Raji (cell line): ENCODE results near the gene FAM219B.

Experiments used
- POLR2A ChIP-seq: IDR thresholded peaks from 2 replicates; pipeline ENCODE4 v1.6.1; 2011; ENCODE audit warnings: low read depth, low read length, control low read depth; ENCODE audit not compliant: insufficient read depth

The FAM219B gene, protein sequence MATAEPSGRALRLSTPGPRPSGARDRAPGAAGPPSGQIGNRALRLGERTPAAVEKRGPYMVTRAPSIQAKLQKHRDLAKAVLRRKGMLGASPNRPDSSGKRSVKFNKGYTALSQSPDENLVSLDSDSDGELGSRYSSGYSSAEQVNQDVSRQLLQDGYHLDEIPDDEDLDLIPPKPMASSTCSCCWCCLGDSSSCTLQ

DNA sequence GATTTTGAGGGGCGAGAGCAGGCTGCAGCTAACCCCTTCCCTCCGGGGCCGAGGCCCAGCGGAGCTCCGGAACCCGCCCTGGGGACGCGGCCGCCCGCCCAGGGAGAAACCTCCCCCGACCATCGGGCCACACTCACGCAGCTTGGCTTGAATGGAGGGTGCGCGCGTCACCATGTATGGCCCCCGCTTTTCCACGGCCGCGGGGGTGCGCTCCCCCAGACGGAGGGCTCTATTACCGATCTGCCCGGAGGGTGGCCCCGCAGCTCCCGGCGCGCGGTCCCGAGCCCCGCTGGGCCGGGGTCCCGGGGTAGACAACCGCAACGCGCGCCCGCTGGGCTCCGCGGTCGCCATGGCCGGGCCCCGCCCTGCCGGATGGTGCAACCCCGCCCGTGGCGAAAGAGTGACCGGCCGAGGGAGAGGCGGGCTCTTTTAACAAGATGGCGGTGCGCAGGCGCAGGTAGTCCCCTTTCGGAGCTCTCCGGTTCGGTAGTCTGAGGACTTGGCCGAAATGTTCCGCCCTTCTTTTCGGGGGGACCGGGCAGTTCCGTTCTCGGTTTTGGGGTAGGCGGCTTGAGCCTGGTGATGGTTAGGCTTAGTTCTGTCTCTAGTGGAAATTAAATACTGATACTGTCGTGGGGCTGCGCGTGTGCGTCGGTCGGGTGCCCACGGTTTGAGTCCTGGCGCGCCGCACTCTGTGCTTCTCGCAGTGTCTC, at the start of gene FAM219B:
FAM219B (minus strand) TSS at position 402 of the 713 bp plus-strand sequence; CDS start at position 351, 51 bp downstream.
- peak; percentile 74 for TF ChIP-seq POLR2A

DNA sequence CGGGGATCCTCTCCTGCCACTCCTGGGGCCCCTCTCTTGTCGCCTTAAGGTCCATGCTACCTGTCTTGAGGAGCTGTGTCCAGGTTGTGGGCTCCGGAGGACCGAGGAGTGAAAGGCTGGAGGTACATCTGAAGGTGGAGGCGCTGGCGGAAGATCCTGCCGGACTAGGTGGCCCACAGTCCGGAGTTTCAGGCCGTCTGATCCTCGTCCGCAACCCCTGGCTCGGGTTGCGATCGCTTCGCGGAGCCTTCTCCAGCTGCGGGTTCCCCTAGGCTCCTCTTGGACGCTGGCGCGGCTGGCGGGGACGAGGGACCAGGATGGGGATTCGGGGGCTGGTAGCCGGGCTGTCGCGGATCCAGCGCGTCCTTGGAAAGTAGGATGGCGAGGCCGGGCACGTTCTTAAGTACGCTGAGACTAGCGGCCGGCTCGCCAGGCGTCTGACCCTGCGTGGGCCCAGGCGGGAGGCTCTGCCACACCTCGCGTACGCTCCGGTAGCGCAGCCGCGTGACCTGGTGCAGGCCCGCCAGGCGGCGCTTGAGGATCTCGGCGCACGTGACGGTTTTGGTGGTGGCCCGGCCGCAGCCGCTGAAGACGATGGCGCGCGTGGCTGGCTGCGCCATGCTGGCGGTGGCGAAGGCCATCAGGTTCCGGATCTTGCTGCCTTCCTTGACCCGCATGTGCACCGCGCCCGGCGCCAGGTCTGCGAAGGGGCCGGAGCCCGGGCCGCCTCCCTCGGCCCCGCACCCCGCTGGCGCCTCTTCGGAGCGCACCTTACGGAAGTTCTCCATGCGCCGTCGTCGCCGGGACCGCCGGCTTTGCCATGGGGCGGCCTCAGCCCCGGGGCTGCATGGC, 49.4 kb upstream of the FAM219B start:
- TF ChIP-seq POLR2A: no peak

DNA sequence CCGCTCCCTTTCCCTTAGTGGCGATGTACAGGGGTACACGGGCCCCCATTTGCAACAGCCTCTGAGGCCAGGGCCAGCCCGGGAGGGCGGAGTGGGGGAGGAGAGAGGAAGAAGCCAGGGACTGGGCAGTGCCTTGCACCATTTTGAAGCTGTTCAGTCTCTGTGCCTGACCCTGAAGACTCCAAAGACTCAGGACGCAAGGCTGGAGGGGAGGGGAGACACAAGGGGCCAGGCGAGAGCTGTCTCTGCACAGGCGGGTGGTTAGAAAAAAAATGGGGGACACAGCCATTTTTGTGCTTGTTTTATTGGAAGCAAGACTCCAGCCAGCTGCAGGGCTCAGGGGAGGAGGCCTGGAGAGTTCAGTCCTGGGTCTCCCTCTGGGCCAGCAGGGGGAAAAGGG, 48.4 kb upstream of the FAM219B start:
- TF ChIP-seq POLR2A: no peak

DNA sequence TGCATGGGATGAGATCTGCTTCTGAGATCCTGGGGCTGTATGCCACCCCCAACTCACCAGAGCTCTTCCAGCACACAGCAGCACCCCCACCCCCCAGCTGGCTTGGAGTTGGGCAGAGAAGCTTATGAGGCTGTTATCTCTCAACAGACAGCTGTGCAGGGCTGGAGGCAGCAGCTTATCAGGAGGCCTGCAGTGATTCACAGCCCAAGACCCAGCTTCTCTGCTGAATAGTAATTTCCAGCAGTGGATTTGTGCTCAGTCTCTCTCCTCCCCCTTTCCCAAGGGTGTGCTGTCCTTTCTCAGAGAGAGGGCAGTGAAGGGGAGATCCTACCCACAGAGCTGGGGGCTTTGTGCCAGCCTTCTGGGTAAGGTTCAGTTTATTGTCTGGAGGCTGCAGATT, 47.9 kb upstream of the FAM219B start:
- no peak for TF ChIP-seq POLR2A

DNA sequence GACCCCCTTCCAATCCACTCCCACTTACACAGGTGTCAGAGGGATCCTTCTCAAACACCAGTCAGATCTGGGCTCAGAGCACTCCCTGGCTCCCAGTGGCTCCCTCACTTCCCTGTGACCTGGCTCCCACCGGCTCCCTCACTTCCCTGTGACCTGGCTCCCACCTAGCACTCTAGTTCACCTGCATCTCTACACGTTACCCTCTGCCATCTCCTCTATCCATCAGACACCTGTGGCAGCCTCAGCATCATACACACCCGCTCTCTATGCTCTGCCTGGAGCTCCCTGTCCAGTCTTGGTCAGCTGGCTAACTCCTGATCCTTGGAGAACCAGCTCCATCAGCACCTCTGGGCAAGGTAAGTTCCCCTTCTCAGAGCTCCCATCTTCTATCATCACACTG, 44.4 kb upstream of the FAM219B start:
- TF ChIP-seq POLR2A: no peak

DNA sequence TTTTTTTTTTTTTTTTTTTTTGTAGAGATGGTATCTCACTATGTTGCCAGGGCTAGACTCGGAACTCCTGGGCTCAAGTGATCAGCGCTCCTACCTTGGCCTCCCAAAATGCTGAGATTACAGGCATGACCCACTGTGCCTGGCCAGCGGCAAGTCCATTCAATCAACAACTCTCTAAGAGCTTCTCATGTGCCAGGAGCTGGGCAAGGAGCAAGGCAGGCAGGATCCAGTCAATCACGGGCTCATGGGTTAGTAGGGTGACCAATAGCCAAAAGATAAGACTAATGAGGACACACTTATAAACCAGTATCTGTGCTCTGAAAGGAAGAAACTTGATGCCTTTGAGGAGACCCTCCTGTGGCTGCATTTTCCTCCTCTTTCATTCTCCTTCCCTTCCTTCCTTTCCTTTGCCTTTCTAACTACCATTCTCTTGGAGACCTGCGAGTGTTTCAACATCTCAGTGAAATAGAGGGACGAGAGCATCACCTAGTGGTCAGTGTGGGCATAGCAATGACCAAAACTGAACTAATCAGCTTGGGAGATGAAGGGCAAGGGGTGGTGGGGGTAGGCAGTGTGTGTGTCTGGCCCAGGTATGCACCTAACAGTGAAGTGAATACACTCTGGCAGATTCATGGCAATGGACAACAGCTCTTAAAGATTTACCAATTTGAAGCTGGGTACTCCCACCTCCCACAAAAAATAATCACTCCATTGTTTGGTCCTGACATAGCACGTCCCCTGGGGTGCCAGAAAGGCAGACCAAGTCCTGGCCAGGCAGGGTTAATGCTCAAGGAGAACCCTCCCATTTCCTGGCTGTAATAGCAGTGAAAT, 43.6 kb upstream of the FAM219B start:
- no peak for TF ChIP-seq POLR2A

DNA sequence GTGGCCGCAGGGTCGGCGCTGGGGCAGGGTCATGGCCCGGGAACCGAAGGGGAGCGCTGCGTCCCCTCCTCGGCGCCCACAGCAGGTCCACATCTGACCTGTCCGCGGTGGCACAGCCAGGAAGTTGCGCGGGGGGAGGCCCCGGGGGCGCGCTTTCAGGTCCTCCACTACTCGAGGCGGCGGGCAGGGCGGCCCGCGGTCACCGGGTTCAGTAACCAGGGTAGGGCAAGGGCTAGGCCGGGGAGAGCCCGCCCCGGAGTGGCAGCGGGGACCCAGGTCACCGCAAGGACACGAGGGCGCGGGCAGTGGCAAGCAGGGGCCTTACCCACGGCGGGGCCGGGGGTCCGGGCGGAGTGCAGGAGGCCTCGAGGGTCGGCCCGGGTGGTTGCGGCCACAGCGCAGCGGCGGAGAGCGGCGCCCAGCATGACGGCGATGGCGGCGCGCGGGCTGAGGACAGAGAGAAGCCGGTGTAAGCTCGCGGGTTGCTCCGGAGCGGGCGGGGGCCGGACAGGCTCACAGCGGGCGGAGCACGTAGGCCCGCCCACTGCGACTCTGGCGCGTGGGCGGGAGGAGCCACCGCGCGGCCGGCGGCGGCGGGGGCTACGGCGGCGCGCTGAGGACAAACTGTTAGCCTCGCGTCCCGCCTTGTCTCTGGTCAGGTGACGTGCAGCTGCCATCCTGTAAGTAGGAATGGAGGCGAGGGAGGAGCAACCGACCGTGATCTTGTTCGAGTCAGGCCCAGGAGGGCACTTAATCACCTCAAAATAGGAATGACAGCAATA, 31.1 kb upstream of the FAM219B start, which contains the start of gene COX5A:
COX5A (minus strand) TSS at position 484 of the 782 bp plus-strand sequence; CDS start at position 425, 59 bp downstream.
- TF ChIP-seq POLR2A: peak; percentile 93

DNA sequence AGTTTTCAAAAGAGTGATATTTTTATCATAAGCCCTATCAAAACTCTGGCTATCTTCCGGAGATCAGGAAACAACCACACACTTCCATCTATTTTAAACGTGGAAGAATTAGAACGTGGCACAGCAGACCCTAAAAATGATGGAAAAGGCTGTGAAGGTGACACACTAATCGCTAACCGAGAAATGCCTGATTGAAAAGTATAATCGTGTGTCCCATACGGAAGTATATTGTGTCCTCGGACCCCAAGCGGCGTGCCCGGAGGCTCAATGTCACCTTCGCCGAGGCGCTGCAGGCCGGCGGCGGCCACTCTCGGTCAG, 30.6 kb upstream of the FAM219B start:
- no peak for TF ChIP-seq POLR2A

DNA sequence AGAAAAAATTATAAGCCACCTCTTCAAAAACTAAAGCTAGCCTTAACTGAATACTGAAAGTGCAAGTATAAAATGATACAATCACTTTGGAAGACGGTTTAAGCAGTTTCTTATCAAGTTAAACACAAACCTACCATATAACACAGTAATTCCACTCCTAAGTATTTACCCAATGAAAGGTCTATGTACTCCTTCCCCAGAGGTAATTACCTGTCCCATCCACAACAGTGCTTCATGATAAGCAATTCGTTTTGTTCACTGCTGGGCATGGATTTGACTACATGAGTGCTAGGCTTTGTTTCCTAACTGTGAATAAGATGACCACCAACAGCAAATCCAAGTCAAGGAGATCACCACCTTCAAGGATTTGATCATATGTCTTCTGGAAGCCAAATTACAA, 26.9 kb upstream of the FAM219B start:
- TF ChIP-seq POLR2A: no peak

DNA sequence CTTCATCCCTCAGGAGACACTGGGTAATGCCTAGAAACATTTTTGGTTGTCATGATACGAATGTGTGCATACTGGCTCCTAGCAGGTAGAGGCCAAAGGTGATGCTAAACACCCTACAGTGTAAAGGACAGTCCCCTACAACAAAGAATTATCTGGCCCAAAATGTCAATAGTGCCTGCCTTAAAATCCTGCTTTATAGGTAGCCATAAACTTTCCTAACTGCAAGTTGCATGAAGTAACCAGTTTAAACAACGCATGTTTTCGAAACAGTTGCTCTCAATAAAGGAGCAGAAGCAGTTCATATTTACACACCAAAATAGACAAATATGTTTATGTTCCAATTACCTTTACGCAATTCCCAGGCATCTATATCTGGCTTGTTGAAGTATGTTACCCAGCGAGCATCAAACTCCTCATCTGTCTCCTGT, 22.1 kb upstream of the FAM219B start:
- TF ChIP-seq POLR2A: no peak

DNA sequence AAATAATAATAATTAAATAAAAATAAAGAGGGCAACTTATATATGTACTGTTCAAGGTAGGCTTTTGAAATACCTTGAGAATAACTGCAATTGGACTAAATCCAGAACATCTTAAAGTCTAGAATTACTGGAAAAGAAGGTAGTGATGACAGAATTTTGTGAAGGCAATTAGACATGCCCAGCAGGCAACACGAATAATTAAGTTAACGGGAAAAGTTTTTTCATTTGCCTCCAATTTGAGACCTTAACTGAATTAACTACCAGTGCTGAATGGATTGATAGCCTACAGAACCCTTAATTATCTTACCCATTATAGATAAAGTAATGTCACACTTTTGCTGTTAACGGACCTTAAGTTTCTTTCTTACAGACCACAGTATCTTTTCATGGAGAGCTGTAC, 17.9 kb upstream of the FAM219B start:
- TF ChIP-seq POLR2A: no peak

DNA sequence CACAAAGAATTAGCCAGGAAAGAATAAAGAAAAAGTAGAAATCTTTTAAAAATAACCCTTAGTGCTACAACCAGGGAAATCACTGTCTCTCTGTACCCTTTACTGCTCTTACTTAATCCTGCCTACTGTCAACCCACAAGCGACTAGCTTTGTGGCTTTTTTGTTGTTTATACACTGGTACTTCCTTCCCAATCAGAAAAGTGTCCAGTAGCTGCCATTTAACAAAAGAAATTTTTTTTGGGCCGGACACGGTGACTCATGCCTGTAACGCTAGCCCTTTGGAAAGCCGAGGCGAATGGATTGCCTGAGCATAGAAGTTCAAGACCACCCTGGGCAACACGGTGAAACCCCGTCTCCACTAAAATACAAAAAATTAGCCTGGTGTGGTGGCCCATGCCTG, 13.8 kb upstream of the FAM219B start:
- no peak for TF ChIP-seq POLR2A

DNA sequence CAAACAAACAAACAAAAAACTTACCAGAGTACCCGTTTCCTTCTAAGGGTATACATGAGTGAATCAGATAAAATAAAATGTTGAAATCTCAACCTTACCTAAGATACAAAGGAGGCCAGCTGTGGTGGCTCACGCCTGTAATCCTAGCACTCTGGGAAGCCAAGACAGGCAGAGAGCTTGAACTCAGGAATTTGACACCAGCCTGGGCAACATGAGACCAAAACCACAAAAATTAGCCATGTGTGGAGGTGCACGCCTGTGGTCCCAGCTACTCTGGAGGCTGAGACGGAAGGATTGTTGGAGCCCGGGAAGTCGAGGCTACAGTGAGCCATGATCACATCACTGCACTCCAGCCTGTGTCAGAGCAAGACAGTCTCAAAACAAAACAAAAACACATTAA, 11.0 kb upstream of the FAM219B start:
- TF ChIP-seq POLR2A: no peak

DNA sequence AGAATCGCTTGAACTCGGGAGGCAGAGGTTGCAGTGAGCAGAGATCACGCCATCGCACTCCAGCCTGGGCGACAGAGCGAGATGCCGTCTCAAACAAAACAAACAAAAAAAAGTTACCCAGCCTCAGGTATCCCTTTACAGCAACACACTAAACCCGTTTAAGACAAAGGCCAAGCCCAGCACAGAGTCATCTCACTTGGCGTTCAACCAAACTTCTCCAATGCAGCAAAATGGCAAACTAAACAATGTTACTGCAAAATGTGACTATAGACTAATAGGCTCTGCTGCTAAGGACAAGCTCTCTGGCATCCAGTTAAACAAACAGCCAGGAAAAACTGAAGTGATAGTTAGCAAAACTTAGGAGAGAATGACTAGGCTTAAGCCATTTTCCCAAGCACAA, 6.4 kb upstream of the FAM219B start:
- TF ChIP-seq POLR2A: no peak

DNA sequence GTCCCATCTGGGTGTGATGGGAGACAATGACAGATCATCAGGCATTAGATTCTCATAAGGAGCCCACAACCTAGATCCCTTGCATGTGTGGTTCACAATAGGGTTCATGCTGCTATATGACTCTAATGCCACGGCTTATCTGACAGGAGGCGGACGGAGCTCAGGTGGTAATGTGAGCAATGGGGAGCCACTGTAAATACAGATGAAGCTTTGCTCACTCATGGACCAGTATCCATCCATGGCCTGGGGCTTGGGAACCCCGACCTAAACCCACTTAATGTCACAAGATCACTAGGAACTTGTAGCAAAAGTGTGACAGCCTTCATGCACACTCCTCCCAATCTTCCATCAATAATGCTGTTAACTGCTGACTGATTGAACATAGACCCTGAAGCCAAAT, 2.0 kb upstream of the FAM219B start:
- TF ChIP-seq POLR2A: no peak
